SK-N-SH (cell line): Measurements from ENCODE around the gene CALB2. TPM values are rescaled to one million over a fixed set of nuclear protein-coding genes. Genes with fewer than 3 reads are reported as not detected.

ENCODE experiments used
- CTCF ChIA-PET: fragments of 300-600, 350-600 bp; formaldehyde crosslinking; extraction: SDS; loops from one replicate; lab custom pipeline; 2021; lab: Yijun Ruan, JAX
- POLR2A ChIA-PET: fragments of 350-600 bp; sonication (Branson Sonifier 250); formaldehyde crosslinking; extraction: SDS; loops from one replicate; lab custom pipeline; 2020; ENCODE audit warnings: antibody characterized with exemption, inconsistent platforms; lab: Yijun Ruan, JAX
- DNase-seq: peaks from one replicate; pipeline ENCODE4 v3.0.0; 2012
- H2AFZ ChIP-seq: fragments of 200-600 bp; sonication (generic); 2 replicates; pipeline ENCODE4 v1.8.1; 2016; ENCODE audit warnings: antibody characterized with exemption, mild to moderate bottlenecking, low read depth
- H3F3A ChIP-seq: fragments of 200-600 bp; sonication (generic); replicated peaks from 2 replicates; pipeline ENCODE3; 2016; ENCODE audit warnings: antibody characterized with exemption, mild to moderate bottlenecking; ENCODE audit not compliant: insufficient read depth
- H3K27ac ChIP-seq, 2 experiments: fragments of 200-500 bp in 1 of 2; fragments of 200-600 bp in 1 of 2; sonication (Bioruptor generic) in 1 of 2; sonication (generic), shearing (Covaris generic) in 1 of 2; 2 replicates each; pipeline versions ENCODE4 v1.5.1 to v1.6.1; 2014 to 2016; ENCODE audit warnings: low read depth in 2 of 2, inconsistent platforms in 1 of 2, low read length in 1 of 2, mild to moderate bottlenecking in 1 of 2, mixed read lengths in 1 of 2
- H3K27me3 ChIP-seq: fragments of 200-600 bp; sonication (generic), shearing (Covaris generic); 2 replicates; pipeline ENCODE4 v1.6.1; 2016; ENCODE audit warnings: mixed run types; ENCODE audit not compliant: insufficient read depth
- H3K36me3 ChIP-seq, 2 experiments: fragments of 200-500 bp in 1 of 2; fragments of 200-600 bp in 1 of 2; sonication (Bioruptor generic) in 1 of 2; sonication (generic) in 1 of 2; replicated peaks in 1 of 2; 2 replicates each; pipeline versions ENCODE3 to v1.5.1; 2014 to 2016; ENCODE audit warnings: low read length in 1 of 2, mild to moderate bottlenecking in 1 of 2; ENCODE audit not compliant: insufficient read depth in 2 of 2, control insufficient read depth in 1 of 2
- H3K4me1 ChIP-seq, 2 experiments: fragments of 200-500 bp in 1 of 2; fragments of 200-600 bp in 1 of 2; sonication (Bioruptor generic) in 1 of 2; sonication (generic), shearing (Covaris generic) in 1 of 2; 2 replicates each; pipeline versions ENCODE4 v1.5.1 to v1.6.1; 2014 to 2016; ENCODE audit warnings: low read depth in 1 of 2, low read length in 1 of 2, mixed run types in 1 of 2; ENCODE audit not compliant: insufficient read depth in 2 of 2, control insufficient read depth in 1 of 2
- H3K4me2 ChIP-seq: fragments of 200-600 bp; sonication (generic), shearing (Covaris generic); 2 replicates; pipeline ENCODE4 v1.6.1; 2017; ENCODE audit warnings: mixed run types
- H3K4me3 ChIP-seq, 2 experiments: fragments of 200-500 bp in 1 of 2; fragments of 200-600 bp in 1 of 2; sonication (Bioruptor generic) in 1 of 2; sonication (generic), shearing (Covaris generic) in 1 of 2; 2 replicates each; pipeline versions ENCODE4 v1.5.1 to v1.8.1; 2014 to 2016; ENCODE audit warnings: low read depth in 2 of 2, inconsistent platforms in 1 of 2, low read length in 1 of 2, mild to moderate bottlenecking in 1 of 2, mixed read lengths in 1 of 2, moderate library complexity in 1 of 2
- H3K79me2 ChIP-seq: fragments of 200-600 bp; sonication (generic); 2 replicates; pipeline ENCODE4 v1.8.1; 2017; ENCODE audit warnings: mild to moderate bottlenecking; ENCODE audit not compliant: insufficient read depth
- H3K9ac ChIP-seq: fragments of 200-600 bp; sonication (generic); 2 replicates; pipeline ENCODE4 v1.6.1; 2017; ENCODE audit warnings: mixed run types
- H3K9me2 ChIP-seq: fragments of 200-600 bp; sonication (generic); 2 replicates; pipeline ENCODE4 v1.6.1; 2017; ENCODE audit warnings: mixed run types
- H3K9me3 ChIP-seq: fragments of 200-600 bp; sonication (generic); 2 replicates; pipeline ENCODE4 v1.6.1; 2017; ENCODE audit warnings: mixed run types, mild to moderate bottlenecking, moderate library complexity
- H4K20me1 ChIP-seq: fragments of 200-600 bp; sonication (generic); 2 replicates; pipeline ENCODE4 v1.6.1; 2017; ENCODE audit warnings: mild to moderate bottlenecking, mixed run types; ENCODE audit not compliant: insufficient read depth
- CHD2 ChIP-seq: fragments of 150-350 bp; IDR thresholded peaks from 2 replicates; pipeline ENCODE4 v1.6.1; 2018; ENCODE audit warnings: low read length; ENCODE audit not compliant: partially characterized antibody
- ELF1 ChIP-seq: IDR thresholded peaks from 2 replicates; pipeline ENCODE4 v1.4.0; 2012
- EP300 ChIP-seq, 2 experiments: IDR thresholded peaks; 2 replicates each; pipeline versions ENCODE4 v1.4.0 to v1.6.1; 2012; ENCODE audit warnings: borderline replicate concordance in 1 of 2, low read depth in 1 of 2, low read length in 1 of 2
- GABPA ChIP-seq: IDR thresholded peaks from 2 replicates; pipeline ENCODE4 v1.4.0; 2012; ENCODE audit warnings: low read depth, mild to moderate bottlenecking
- MEF2A ChIP-seq: IDR thresholded peaks from 2 replicates; pipeline ENCODE4 v1.4.0; 2012; ENCODE audit warnings: low read depth, borderline replicate concordance
- MXI1 ChIP-seq: IDR thresholded peaks from 2 replicates; pipeline ENCODE4 v1.6.1; 2012; ENCODE audit warnings: mild to moderate bottlenecking, low read depth, low read length, improper control_type of control experiment
- NRF1 ChIP-seq: IDR thresholded peaks from 2 replicates; pipeline ENCODE4 v1.6.1; 2012; ENCODE audit warnings: low read depth, mild to moderate bottlenecking, low read length
- POLR2AphosphoS5 ChIP-seq: IDR thresholded peaks from 2 replicates; pipeline ENCODE4 v1.6.1; 2012; ENCODE audit warnings: low read depth, low read length
- RAD21 ChIP-seq: IDR thresholded peaks from 2 replicates; pipeline ENCODE4 v1.6.1; 2012; ENCODE audit warnings: mild to moderate bottlenecking, low read length
- RXRA ChIP-seq: IDR thresholded peaks from 2 replicates; pipeline ENCODE4 v1.4.0; 2012; ENCODE audit warnings: low read depth, mild to moderate bottlenecking, borderline replicate concordance
- TCF12 ChIP-seq: IDR thresholded peaks from 2 replicates; pipeline ENCODE4 v1.4.0; 2012
- WGBS: methylation state at CpG from one replicate; pipeline ENCODE4 v1.1.6; 2017; ENCODE audit warnings: low lambda C conversion rate; 5-methylcytosine and 5-hydroxymethylcytosine counted together
- polyA plus RNA-seq, 3 experiments: library from polyadenylated mRNA; depleted of rRNA; stranded (reverse); fragments of >200 nt; gene quantifications; 2 replicates each; pipeline ENCODE4 v1.2.3, GENCODE V29; 2012
- TF ChIP-seq, protein P1 (sequence below): IDR thresholded peaks from 2 replicates; pipeline ENCODE4; 2012
- TF ChIP-seq, protein P2 (sequence below): fragments of 150-350 bp; IDR thresholded peaks from 2 replicates; pipeline ENCODE4 v1.6.1; 2017; ENCODE audit warnings: antibody characterized with exemption, low read length, low read depth, borderline replicate concordance
- TF ChIP-seq, protein P3 (sequence below): IDR thresholded peaks from 2 replicates; pipeline ENCODE4 v1.4.0; 2012; ENCODE audit warnings: low read depth, borderline replicate concordance

Gene CALB2
- polyA plus RNA-seq, 1 of the 3 experiments (the other 2 are of a cell fraction) = 0.12 TPM

DNA sequence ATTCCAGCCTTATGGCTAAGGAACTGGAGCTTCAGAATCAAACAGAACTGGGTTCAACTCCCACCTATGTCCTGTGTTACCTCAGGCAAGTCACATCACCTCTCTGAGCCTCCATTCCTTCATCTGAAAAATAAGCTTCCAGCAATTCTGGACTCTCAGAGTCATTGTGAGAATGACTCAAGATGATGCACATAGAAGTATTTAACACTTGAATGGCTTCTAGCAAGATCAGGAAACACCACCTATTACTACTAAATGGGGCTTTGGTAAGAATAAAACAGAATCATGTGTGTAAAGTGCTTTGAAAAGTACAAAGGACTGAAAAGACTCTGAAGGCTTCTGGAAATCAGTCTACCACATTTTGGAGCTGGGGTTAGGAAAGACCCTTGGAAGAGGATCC lies 30.8 kb upstream of the CALB2 start:
- POLR2A ChIA-PET = no interaction called here
- 0 out of 2 replicates have a peak, but pooled peaks cover 8% of the 10 kb centered on the region for H3K9me3 ChIP-seq
- no peaks in the 10 kb centered on the region for H3K79me2 ChIP-seq
- H3K4me2 ChIP-seq = no peak overlapping the region
- H3K9me2 ChIP-seq = no peaks in the 10 kb centered on the region
- TF ChIP-seq MXI1 (no peak), MEF2A (no peak), TCF12 (no peak), EP300 (IDR thresholded peaks at IDR 0.05; ENCODE audit: borderline replicate concordance in 1 of 2, low read depth in 1 of 2, low read length in 1 of 2) (no peak), NRF1 (no peak), RXRA (no peak), POLR2AphosphoS5 (no peak), GABPA (no peak), RAD21 (no peak), ELF1 (no peak)
- TF ChIP-seq, protein P1, sequence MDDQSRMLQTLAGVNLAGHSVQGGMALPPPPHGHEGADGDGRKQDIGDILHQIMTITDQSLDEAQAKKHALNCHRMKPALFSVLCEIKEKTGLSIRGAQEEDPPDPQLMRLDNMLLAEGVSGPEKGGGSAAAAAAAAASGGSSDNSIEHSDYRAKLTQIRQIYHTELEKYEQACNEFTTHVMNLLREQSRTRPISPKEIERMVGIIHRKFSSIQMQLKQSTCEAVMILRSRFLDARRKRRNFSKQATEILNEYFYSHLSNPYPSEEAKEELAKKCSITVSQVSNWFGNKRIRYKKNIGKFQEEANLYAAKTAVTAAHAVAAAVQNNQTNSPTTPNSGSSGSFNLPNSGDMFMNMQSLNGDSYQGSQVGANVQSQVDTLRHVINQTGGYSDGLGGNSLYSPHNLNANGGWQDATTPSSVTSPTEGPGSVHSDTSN = no peak
- TF ChIP-seq, protein P2, sequence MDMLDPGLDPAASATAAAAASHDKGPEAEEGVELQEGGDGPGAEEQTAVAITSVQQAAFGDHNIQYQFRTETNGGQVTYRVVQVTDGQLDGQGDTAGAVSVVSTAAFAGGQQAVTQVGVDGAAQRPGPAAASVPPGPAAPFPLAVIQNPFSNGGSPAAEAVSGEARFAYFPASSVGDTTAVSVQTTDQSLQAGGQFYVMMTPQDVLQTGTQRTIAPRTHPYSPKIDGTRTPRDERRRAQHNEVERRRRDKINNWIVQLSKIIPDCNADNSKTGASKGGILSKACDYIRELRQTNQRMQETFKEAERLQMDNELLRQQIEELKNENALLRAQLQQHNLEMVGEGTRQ = no peak
- no peaks in the 10 kb centered on the region for H3K36me3 ChIP-seq
- H3F3A ChIP-seq = no peaks in the 10 kb centered on the region
- no peak overlapping the region for H3K9ac ChIP-seq
- DNase-seq = no peak
- H2AFZ ChIP-seq = no peak overlapping the region
- CTCF ChIA-PET = interaction anchor here (4.0 kb wide), 2 partner anchors 16 to 31 kb away, joined by 15 to 22 read pairs; partner anchors contain the start of gene CALB2
- no peaks in the 10 kb centered on the region for H4K20me1 ChIP-seq
- no peaks in the 10 kb centered on the region for H3K27me3 ChIP-seq
- no peaks in the 10 kb centered on the region for H3K4me1 ChIP-seq
- no peak overlapping the region for H3K27ac ChIP-seq
- no peak overlapping the region for H3K4me3 ChIP-seq

DNA sequence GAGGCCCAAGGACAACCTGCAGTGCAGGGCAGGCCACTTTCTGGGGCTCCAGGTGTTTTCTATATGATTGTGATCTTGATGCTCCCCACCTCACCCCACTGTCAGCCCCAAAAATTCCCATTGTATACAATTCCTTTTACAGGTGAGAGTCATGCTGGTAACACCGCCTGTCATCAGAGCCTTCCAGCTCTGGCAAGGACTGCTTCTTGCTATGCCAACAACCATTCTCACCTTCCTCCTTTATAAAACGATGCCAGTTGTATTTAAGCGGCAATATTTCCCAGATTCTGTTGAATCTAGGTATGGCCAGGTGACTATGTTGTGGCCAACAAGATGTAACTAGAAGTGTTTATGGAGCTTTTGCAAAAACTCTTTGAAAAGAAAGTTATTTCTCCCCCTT lies 30.4 kb upstream of the CALB2 start:
- WGBS = 25% methylated on average over 3 of the region's 3 CpGs
- no peaks in the 10 kb centered on the region for H3F3A ChIP-seq
- H2AFZ ChIP-seq = no peak overlapping the region
- DNase-seq = no peak
- no peaks in the 10 kb centered on the region for H3K9me2 ChIP-seq
- no peak overlapping the region for H3K9ac ChIP-seq
- no peaks in the 10 kb centered on the region for H3K36me3 ChIP-seq
- no peaks in the 10 kb centered on the region for H3K79me2 ChIP-seq
- TF ChIP-seq CHD2 = no peak
- TF ChIP-seq, protein P3, sequence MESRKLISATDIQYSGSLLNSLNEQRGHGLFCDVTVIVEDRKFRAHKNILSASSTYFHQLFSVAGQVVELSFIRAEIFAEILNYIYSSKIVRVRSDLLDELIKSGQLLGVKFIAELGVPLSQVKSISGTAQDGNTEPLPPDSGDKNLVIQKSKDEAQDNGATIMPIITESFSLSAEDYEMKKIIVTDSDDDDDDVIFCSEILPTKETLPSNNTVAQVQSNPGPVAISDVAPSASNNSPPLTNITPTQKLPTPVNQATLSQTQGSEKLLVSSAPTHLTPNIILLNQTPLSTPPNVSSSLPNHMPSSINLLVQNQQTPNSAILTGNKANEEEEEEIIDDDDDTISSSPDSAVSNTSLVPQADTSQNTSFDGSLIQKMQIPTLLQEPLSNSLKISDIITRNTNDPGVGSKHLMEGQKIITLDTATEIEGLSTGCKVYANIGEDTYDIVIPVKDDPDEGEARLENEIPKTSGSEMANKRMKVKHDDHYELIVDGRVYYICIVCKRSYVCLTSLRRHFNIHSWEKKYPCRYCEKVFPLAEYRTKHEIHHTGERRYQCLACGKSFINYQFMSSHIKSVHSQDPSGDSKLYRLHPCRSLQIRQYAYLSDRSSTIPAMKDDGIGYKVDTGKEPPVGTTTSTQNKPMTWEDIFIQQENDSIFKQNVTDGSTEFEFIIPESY = no peak
- no peak for TF ChIP-seq POLR2AphosphoS5
- TF ChIP-seq, all 33 proteins: peak for 0
- H3K4me2 ChIP-seq = no peak overlapping the region
- no peaks in the 10 kb centered on the region for H3K4me1 ChIP-seq
- H3K4me3 ChIP-seq = no peak overlapping the region
- no peaks in the 10 kb centered on the region for H3K27me3 ChIP-seq
- H3K9me3 ChIP-seq = 0 out of 2 replicates have a peak, but pooled peaks cover 8% of the 10 kb centered on the region
- ChIA-PET POLR2A (no interaction called here), CTCF (interaction anchor here (4.0 kb wide), 2 partner anchors 17 to 30 kb away, joined by 15 to 22 read pairs; partner anchors contain the start of gene CALB2)
- no peak overlapping the region for H3K27ac ChIP-seq
- no peaks in the 10 kb centered on the region for H4K20me1 ChIP-seq
